Fibroblast of the conjunctiva (primary cell): Measurements from ENCODE around the gene CEP95.
"Not testable (repeated sequence)": the region's sequence is repeated elsewhere in the genome, so short reads cannot be mapped to it uniquely, and the experiment has no call there.

Experiments used
- DNase-seq: peaks from one replicate; pipeline ENCODE4 v3.0.0-alpha.2; 2010; ENCODE audit warnings: low read depth

The CEP95 gene

GRCh38 chr17:64495300-64495699 is 11.5 kb upstream of the CEP95 start:
- DNase-seq: not testable (repeated sequence)

DNA sequence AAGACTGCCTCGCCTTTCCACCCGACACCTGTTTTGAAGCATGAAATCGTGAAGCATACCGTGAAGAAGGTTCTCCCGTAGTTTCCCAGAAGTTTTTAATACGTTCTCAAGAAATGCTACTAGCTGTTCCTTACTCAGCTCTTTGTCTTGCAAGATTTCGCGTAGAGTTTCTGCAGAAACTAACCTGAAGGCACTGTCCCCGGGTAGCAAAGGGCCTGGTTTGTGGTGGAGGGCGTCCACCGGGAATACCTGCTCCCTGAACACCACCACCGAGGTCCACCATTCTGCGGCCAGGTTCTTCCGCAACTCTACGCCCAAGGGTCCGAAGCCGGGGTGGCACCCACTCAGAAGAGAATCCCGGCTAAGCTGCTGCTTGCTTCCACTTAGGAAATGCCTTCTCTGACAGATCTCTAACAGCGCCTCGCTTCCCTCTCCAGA is 10.4 kb upstream of the CEP95 start:
- no peak for DNase-seq

DNA sequence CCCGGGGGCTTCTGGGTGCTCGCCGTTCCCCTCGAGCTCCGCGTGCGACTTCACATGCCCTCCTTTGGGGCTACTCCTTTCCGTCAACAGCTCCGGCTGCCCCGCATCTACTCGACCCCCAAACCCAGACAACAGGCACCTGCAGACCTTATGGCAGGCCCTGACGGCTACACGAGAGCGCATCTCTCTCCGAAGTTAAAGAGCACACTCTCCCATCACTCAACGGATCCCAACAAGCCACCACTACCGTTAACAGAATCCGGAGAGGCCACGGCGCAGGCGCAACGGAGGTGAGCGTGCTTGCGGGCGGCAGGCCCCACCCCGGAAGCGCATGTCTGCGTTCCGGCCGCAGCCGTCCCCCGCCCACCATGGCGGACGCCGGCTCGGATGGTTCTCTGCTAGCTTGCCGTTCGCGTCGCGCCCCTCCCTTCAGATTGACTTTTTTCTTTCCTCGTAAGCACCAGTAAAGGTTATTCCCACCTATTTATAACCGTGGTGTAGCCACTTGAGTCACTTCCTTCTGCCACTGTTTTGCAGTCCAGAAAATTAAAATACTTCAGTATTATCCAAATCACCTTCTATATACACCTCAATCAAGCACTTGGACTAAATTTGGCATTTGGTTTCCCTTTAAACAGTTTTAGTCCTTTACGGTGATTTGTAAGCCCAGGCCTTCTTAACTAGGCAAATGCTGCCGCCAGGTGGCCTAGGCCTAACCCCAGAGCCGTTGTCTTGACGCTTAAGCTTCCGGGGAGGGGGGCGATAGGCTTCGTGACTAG is 9.8 kb upstream of the CEP95 start, which contains the start of gene POLG2:
TSS of gene POLG2 (minus strand) at position 269 of the 779 bp plus-strand sequence. CDS start at position 183, 86 bp downstream.
- peak; percentile 84 for DNase-seq

- no peak for DNase-seq
Measured at GRCh38 chr17:64497565-64498035, 9.2 kb upstream of the CEP95 start.

DNA sequence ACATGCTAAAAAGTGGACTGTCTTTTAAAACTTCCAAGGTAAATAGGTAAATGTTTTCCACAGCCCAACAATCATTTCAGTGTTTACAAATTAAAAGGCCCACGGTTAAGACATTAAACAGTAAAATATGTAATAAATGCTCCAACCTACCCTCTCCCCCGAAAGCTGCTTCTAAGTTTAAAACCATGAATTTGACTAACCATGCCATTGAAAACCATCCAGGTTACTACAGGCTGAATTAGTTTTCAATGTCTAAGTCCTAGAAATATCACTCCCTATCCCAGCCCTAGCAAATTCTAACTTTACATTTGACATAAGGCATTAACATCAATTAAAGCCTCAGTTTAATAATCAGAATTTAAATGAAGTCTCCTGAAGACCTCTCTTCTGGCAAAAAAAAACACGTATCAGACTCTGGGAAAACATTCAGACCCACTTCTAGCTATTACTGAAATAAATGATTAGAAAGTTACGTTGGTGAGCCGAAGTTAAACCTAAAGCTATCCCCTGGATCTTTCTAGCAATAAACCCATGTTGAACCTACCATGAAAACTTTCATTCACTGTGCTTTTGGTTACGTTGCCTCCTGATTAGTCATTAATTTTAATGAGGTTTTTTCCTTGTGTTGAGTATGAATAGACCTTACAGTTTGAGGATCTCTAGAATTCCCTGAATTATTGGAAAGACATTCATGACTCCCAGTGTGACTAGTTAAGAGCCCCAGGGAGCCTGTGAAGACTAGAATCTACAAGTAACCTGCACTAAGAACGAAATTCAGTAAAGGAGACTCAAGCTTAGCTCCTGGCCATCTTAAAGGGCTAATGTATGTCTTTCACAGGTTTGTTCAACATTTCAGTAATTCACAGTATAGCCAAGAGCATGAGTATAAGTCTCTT is 8.2 kb upstream of the CEP95 start:
- DNase-seq: no peak

GRCh38 chr17:64499805-64500486 is 6.8 kb upstream of the CEP95 start:
- DNase-seq: no peak

DNA sequence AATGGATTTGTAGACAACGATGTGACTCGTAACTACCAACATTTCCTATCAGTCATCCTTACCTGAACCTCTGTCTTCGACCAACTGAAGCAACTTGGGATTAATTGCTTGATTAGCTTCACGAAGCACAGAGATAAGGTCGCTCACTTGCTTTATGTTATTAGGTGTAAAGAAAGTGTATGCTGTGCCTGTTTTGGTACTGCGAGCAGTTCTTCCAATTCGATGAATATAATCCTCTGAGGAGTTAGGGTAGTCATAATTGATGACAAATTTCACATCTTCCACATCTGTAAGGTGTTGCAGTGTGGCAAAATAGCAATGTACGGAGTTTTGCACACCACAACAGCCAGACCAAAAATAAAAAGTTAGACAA is 6.3 kb upstream of the CEP95 start:
- no peak for DNase-seq

- no peak for DNase-seq
Measured at GRCh38 chr17:64500862-64501765, 5.7 kb upstream of the CEP95 start.

DNA sequence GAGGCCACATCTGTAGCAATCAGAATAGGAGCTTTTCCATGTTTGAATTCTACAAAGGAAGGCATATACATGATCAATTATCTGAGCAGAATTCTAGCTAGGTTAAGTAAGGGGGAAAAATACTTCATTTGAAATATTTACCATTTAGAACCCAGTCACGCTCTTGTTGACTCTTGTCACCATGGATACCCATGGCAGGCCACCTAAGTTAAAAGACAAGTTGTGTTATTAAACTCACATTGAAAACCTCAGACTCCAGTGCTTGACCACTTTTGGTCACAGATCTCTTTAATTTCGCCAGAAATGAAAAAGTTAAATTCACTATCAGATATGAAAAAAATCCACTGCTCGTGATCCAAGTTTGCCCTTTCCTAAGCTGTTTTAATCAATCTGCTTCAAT is 4.8 kb upstream of the CEP95 start:
- no peak for DNase-seq

DNA sequence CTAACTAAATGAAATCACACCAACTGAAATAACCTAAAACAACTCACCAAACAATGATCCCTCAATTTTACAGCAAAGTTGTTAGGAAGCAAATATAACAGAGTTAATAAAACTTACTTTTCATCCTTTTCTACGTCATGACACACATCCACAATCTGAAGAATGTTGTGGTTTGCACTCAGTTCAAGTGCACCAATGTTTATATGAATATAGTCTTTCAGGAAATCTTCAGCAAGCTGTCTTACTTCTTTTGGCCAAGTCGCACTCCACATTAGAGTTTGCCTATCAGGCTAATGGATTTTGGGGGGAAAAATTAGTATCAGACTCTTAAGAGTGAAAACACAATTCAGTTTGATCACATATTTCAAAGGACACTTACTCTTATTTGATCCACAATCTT is 4.0 kb upstream of the CEP95 start:
- no peak for DNase-seq

DNA sequence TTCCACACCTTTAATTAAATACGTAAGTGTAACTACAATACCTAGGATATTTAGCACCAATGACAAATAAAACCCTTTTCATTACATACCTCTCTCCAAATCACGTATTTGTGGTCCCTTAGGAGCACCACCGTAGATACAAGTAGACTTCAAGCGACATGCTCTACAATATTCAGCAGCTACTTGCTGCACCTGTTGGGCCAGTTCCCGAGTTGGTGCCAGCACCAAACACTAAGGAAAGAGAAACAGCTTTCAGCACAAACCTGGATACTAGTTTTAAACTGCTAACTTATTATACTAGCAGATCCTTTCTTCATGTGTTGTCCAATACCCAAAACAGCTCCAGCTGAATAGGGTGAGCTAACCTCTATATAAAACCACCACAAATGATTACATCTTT is 3.4 kb upstream of the CEP95 start:
- no peak for DNase-seq

- no peak for DNase-seq
Measured at GRCh38 chr17:64503821-64504768, 2.7 kb upstream of the CEP95 start.

GRCh38 chr17:64504769-64505339 is 1.9 kb upstream of the CEP95 start:
- no peak for DNase-seq

GRCh38 chr17:64505340-64506200 is 1.2 kb upstream of the CEP95 start:
- DNase-seq: peak; percentile 81

DNA sequence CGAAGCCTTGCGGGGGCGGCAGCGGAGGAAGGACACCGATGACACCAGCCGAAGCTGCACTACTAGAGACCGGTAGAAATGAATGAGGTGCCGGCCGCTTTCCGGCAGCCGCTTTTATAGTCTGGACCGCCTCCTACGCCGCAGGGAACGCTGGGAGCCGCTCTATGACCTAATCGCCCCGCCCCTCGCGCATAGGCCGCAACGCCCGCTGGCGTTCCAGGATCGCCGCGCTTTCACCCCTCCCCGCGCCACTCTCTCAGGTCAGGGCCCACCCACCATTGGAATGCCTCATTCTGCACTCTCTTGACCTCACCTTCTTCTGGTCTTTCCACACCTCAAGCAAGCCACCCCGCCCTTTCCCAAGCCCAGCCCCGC is 589 bp upstream of the CEP95 start, which contains the start of gene DDX5:
TSS of gene DDX5 (minus strand) at position 89 of the 375 bp plus-strand sequence. CDS start 170 bp downstream, outside the sequence.
- DNase-seq: peak; percentile 93

DNA sequence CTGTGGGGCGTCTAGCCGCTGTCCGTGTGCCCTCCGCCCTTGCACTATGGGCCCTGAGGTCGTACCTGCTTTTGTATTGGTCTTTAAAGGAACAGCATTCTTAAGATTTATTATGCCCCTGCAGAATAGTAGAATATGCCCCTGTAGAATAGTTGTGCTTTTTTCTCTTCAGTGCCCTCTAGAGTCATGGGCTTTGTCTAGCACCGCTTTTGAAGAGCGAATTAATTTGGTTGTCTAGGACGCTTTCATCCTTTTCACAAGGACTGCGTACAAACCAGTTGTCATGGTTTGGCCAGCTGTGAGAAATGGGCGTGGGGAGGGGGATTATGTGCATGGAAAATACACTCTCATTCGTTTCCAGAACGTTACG is 621 bp downstream of the CEP95 start:
- peak; percentile 67 for DNase-seq

DNA sequence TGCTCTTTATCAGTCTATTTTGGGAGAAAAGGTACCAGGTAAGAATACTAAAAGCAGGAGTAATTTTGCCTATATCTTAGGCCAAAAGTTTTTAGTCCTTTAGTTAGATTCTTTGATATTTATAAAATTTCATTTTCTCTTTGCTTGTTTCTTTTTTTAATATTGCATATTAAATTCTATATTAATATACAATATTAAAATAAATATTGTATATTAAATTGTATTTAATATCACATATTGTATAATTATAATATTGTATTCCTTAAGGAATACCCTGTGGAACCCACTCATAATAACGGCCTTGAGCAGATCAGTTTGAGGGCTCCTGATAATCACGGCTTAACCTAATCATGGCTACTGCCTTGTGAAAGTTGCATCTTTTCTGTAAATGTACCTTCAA is 1.9 kb downstream of the CEP95 start:
- no peak for DNase-seq

- no peak for DNase-seq
Measured at GRCh38 chr17:64509179-64509578, 2.4 kb downstream of the CEP95 start.

- DNase-seq: no peak
Measured at GRCh38 chr17:64515419-64515818, 8.6 kb downstream of the CEP95 start.
